Effector CD4-positive, alpha-beta T cell (primary cell): ENCODE results near the gene LIPE.

Experiments
- DNase-seq: peaks from one replicate; pipeline ENCODE4 v3.0.0-alpha.2; 2020

LIPE gene

GRCh38 chr19:42352301-42353259 lies 74.6 kb downstream of the LIPE start:
- DNase-seq = no peak
